GM18517 (cell line): ENCODE measurements around the gene CLDN8.

Experiments used
- ATAC-seq: cut with Tn5 transposase; IDR thresholded peaks from one replicate; pipeline ENCODE4 v1.9.1; 2021; ENCODE audit warnings: mild to moderate bottlenecking, moderate library complexity; ENCODE audit not compliant: unreplicated experiment

The CLDN8 gene

DNA sequence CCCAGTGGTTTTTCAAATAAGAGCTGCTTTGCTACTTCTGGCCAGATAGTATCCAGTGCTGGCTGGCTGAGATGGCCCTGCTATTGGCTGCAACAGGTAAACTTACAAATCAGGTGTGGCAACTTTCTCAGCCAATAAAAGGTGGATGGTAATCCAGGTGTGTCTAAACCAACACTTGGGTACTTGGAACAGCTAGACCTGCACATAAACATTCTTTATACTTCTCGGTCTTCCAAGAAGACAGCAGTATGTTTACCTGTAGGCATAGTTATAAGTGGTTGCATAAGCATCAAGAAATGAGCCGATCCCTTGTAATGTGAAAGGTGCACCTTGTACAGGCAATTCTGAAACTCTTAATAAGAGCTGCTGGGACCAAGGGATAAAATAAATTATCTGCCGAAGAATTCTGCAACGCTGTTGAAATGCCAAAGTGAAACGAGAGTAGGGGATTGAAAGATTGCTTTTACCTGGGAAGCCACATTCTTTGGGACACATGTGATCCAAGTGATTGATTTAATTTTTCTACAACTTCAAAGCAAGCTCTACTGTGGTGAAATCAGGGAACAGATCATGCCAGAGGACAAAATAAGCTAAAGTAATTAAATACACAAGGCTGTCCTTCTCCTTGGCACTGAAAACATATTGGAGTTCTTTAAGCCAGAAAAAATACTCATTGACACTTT lies at the start of gene CLDN8:
CLDN8 (minus strand) TSS at position 57 of the 683 bp plus-strand sequence. CDS start 172 bp downstream, outside the sequence.
- no peak for ATAC-seq

DNA sequence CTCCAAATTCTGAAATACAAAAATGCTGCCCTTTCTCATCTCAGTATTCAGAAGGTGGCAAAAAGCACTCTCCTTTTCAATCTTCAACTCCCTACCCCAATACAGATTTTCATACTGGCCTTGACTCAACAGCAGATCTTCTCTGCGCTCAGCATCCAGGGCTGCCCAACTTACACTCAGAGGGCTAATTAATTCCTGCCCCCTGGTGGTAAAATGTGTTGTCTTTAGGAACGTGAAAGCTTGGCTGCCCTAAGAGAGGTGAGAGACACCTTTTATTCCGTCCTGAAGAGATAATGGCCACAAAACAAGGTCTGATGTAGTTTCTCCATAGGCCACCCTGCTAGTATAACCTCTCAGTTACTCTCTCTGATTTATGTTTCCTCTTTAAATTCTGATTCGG lies 41.9 kb upstream of the CLDN8 start:
- no peak for ATAC-seq

GRCh38 chr21:30256100-30256499 lies 40.2 kb upstream of the CLDN8 start:
- no peak for ATAC-seq

DNA sequence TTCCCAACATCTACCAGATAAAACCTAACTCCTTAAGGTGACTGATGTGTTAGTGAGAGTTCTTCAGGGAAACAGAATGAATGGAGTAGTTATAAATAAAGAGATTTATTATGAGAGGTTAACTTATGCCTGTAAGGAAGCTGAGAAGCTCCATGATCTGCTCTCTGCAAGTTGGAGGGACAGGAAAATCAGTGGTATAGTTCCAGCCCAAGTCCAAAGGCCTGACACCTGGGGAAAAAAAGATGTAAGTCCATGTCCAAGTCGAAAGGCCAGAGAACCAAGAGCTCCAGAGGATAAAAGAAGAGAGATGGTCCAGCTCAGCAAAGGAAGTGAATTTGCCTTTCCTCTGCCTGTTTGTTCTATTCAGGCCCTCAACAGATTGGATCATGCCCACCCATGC lies 39.8 kb upstream of the CLDN8 start:
- no peak for ATAC-seq

DNA sequence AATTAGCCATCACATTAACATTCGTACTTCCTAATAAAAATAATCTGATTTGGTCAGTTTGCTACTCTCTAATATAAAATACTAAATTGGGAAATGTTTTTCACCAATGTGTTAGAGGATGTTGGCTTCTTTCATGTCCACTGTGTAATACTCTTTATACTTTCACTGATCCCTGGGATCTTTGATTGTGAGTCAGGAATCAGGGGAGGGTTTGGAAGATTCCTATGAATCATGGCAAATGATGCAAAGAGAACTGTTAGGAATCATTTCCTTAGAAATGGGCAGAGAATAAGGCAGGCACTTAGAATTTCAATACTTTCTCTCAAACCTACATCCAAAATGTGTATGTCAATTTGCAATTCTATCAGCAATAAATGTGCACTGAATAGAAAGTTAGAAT lies 35.9 kb upstream of the CLDN8 start:
- ATAC-seq: no peak

GRCh38 chr21:30249936-30250335 lies 34.0 kb upstream of the CLDN8 start:
- ATAC-seq: no peak

DNA sequence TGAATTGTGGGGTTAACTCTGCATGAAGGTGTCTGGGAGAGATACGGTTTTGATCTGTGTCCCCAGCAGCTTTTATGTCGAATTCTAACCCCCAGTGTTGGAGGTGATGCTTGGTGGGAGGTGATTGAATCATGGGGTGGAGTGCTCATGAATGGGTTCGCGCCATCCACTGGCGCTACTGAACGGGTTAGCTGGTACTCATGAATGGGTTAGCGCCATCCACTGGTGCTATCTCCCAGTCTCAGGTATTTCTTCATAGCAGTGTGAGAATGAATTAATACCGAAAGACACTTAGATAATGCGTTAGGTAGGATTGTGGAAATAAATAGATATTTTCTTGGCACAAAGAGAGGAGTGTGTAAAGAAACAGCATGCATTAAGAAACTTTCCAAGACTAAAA lies 32.9 kb upstream of the CLDN8 start:
- ATAC-seq: no peak

- no peak for ATAC-seq
These were observed 29.2 kb upstream of the CLDN8 start for GRCh38 chr21:30245061-30245460.

- ATAC-seq: no peak
These were observed 27.8 kb upstream of the CLDN8 start for GRCh38 chr21:30243691-30244090.

- no peak for ATAC-seq
These were observed 24.8 kb upstream of the CLDN8 start for GRCh38 chr21:30240661-30241060.

GRCh38 chr21:30238168-30238567 lies 22.3 kb upstream of the CLDN8 start:
- no peak for ATAC-seq

- ATAC-seq: no peak
These were observed 18.7 kb upstream of the CLDN8 start for GRCh38 chr21:30234643-30235042.

DNA sequence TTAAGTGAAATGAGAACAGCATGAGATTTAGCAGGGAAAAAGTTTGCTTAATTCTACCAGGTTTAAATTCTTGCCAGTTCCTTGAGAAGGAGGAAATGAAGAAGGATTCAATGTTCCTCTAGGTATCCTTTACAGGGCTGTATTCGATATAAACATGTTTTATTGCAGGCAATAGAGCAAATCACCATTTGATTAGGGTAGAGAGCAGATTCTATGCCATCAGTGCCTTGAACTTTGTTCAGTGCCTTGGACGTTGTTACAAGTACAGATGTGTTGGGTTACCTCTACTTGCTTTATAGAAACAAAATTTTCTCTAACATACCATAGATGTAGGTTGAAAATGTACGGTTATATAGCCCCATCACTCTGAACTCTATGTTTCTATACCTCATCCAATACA lies 18.2 kb upstream of the CLDN8 start:
- no peak for ATAC-seq

DNA sequence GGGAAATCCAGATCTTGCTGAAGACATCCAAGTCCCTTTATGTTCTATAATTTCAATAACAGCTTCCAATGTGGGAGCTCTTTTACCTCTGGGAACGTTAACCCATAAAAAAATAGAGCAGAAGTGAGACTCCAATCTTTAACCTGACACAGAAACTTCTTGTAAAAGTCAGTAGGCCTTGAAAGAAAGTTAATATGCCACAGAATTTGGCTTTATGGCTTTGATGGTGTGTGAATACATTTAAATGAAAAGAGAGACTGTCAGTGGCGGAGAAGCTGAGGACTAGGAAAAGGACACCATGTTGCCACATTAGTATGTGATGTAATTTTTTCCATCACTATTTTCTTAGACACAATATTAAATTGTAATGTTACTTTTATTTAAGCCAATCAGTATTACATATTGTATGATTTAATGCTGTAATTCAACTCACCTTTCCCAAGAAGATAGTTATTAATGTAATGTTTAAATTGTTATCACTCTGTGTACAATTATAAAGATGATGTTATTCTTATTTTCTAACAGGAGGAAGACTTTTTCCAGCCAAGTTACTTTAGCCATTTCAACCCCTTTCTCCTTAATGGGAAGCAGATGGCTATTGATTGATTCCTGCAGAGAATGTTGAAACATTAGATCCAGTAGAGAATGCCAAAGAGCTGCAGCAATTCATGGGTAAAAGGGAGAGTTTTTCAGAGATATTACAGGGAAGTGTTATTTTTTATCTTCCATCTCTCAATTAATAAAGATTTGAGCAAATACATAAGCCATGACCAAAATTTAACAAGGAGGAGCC lies 17.5 kb upstream of the CLDN8 start:
- ATAC-seq: no peak

DNA sequence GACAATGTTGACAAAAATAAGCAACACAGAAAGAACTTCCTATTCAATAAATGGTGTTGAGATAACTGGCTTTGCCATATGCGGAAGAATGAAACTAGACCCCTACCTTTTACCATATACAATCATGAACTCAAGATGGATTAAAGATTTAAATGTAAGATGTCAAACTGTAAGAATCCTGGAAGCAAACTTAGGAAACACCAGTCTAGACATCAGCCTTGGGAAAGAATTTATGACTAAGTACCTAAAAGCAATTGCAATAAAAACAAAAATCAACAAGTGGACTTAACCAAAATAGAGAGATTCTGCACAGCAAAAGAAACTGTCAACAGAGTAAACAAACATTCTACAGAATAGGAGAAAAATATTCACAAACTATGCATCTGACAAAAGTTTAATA lies 16.1 kb upstream of the CLDN8 start:
- ATAC-seq: no peak

GRCh38 chr21:30227633-30228404 lies 11.9 kb upstream of the CLDN8 start:
- no peak for ATAC-seq

GRCh38 chr21:30227128-30227527 lies 11.2 kb upstream of the CLDN8 start:
- ATAC-seq: no peak

- no peak for ATAC-seq
These were observed 7.7 kb upstream of the CLDN8 start for GRCh38 chr21:30223596-30223995.

DNA sequence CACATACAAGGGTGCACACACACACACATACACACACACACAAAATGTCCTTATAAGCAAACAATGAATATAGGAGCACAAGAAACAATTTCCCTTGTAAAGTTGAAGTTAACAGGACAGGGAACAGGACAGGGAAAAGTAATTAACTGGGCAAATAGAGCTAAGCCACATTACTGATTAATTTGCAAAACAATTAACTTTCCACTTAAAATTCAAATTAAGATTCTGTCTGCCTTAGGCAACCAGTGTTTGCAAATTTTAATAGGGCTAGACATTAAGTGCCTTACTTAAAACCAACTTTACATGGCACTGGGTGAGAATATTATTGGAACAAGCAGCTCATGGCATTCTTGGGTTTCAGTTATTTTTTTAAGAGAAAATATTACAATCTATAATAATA lies 6.8 kb upstream of the CLDN8 start:
- no peak for ATAC-seq

DNA sequence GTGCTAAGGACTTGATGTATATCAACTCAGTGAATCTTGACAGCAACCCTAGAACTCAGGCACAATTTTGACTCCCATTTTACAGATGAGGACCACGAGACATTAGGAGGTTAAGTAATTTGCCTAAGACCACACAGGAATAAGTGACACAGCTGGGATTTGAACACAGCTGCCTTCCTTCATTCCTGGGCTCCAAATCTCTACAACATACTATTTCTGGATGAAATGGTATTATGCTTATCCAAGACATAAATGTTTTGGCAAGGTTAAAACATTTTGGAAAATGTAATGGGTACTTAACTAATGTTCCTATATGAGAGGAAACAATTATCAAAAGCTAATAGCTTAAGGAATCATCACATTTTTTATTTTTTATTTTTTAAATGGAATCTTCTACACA lies 4.8 kb downstream of the CLDN8 start:
- no peak for ATAC-seq

DNA sequence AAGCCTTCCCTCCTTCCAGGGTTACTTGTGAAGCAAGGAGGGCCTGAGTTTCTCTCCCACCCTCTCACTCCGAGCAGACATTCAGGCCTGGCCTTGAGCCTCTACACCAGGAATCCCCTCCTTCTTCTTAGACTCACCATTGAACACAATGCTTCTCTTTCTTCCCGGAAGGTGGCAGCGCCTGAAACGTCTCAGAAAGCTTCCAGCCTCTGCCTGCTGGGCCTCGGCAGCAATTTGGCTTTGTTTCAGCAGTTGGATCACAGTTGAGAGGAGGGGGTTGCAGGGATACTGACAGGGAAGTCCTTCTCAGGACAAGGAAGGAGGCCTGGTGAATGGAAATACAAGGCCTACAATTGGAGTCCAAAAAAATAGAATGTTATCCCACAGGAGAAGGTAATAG lies 6.3 kb downstream of the CLDN8 start:
- no peak for ATAC-seq

- no peak for ATAC-seq
These were observed 8.7 kb downstream of the CLDN8 start for GRCh38 chr21:30207252-30207579.
